GM19463 (cell line): Measurements from ENCODE around the gene GLP1R.

Experiments
- ATAC-seq: cut with Tn5 transposase; IDR thresholded peaks from one replicate; pipeline ENCODE4 v1.9.1; 2021; ENCODE audit warnings: mild to moderate bottlenecking, moderate library complexity; ENCODE audit not compliant: unreplicated experiment

Gene GLP1R

DNA sequence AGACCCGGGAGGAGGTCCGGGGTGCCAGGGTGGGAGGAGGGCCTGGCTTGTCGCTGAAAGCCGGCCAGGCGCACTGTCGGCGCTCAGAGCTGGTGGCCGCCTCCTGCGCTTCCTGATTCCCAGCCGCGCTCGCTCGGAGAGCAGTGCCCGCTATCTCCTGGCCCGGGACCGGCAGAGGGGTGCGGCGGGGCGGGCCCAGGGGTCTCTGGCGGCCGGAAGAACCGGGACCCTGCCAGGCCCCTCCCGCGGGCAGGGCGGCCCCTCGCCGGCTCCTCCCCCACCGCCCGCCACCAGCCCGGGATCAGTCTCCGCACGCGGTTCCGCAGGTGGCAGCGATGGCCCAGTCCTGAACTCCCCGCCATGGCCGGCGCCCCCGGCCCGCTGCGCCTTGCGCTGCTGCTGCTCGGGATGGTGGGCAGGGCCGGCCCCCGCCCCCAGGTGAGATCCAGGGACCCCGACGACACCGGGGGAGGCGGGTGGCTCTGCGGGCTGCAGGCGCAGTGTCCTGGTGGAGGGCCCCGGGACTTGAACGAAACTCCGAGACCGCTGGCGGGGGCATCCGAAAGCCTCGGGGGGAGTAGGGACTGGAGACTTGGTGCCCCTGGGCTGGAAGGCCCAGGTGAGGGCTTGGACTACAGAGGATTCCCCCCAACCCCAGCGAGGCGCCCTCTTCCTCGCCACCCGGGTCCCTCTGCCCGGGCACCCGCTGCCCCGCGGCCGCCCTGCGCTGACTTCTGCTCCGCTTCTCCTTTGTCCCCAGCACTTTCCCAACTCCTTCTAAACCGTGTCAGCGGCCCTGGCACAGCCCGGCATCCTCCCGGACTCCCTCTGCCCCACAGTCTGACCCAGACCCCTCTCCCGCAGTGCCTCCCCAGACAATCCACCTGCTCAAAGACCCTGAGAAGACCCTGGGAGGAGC lies at the start of gene GLP1R:
Gene GLP1R (plus strand): TSS at position 301 of the 919 bp plus-strand sequence. CDS start 60 bp downstream, at position 361.
- no peak for ATAC-seq

DNA sequence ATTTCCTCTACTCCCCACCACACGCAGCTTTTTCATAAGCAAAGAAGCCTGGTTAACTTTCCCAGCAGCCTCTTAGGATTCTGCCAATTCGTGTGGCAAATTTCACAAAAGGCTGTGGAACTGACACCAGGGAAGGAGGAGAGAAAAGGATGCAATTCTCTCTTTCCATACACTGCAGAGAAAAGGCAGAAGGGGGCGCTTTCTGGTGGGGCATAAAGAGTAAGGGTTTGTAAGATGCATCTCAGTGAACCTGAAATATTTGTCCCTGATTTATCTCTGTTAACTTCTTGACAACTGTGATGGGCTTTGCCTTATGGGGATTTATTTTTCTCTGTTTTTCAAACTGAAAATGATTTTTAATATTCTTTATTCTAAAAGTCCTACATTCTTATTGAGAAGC lies 45.5 kb upstream of the GLP1R start:
- ATAC-seq: no peak

DNA sequence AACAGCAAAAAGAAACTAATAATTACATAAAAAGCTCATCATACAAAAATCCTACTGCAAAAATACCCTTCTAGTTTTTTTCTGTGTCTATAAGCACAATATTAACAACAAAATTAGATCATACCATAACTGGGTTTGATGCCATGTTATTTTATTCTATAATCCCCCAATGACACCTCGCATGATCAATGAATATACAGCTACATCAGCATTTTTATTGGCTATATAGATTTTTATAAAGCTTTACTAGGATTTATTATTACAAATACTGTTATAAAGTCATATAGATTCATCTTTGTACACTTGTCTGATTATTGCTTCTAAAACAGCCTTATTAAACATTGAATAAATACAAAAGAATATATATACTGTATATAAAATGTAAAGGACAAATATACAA lies 45.1 kb upstream of the GLP1R start:
- no peak for ATAC-seq

DNA sequence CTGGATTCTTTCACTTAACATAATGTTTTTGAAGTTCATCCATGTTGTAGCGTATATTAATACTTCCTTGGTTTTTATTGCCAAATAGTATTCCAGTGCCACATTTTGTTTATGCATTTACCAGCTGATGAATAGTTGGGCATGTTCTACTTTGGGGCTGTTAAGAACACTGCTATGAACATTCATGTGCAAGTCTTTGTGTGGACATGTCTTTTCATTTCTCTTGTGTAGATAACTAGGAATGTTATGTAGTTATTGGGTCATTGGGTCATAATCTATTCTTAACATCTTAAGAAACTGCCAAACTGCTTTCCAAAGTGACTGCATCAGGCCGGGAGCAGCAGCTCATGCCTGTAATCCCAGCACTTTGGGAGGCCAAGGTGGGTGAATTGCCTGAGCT lies 43.8 kb upstream of the GLP1R start:
- no peak for ATAC-seq

DNA sequence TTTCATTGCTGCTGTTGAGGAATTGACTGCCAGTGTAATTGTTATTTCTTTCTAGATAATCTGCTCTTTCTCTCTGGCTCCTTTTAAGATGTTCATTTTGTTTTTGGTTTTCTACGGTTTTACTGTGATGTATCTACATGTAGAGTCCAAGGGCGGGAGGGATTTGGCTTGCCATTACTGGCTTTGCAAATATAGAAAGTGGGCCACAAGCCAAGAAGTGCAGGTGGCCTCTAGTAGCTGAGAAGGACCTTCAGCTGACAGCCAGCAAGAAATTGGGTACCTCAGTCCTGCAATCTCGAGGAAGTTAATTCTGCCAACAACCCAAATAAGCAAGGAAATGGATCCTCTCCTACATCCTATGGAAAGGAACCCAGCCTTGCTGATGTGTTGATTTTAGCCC lies 42.8 kb upstream of the GLP1R start:
- ATAC-seq: no peak

DNA sequence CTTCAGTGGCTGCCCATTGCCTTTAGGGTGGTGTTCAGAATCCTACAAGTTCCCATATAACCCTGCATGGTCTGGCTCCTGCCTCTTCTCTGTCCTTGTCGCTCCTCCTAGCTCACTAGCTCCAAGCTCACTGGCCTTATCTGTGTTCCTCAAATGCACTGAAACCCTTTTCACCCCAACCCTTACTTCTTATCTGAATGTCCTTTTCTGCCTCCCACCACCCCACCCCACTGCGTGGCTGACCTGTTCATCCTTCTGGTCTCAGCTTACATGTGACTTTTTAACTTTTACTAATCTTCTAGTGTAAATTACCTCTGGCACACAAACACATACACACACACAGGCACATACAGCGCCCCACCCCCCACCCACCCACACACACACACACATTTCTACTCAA lies 41.0 kb upstream of the GLP1R start:
- ATAC-seq: no peak

DNA sequence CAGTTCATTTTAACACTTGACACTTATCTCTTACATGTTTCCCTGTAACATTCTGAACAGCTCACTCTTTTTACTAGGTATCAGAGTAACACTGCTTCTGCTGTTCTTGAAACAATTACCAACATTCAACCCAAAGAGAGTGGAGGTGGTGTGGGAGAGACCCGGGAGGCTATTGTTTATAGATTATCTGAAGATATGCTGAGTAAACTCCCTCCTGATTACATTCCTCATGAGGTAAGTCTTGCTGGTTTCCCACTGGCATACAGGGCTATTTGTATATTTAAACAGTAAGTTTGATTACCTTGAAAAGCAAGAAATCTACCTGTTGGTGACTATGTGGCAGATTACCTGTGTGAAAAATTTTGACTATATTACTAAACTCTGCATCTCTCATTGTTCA lies 39.8 kb upstream of the GLP1R start:
- no peak for ATAC-seq

DNA sequence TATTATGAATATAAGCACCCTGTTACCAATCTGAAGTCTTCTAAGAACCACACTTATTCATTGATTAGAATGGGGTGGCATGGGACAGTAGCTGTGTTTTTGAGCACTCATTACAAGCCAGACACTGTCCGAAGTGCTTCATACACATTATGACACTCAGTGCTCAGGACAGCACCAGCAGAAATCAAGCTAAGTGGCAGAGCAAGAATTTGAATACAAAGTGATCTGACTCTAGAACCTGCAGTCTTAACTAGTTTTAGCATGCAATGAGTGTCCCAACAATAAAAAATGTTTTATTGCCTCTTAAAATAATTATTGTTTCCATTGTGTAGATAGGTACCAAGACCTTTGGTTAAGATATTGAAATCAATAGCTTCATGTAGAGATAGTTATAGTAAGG lies 39.1 kb upstream of the GLP1R start:
- no peak for ATAC-seq

DNA sequence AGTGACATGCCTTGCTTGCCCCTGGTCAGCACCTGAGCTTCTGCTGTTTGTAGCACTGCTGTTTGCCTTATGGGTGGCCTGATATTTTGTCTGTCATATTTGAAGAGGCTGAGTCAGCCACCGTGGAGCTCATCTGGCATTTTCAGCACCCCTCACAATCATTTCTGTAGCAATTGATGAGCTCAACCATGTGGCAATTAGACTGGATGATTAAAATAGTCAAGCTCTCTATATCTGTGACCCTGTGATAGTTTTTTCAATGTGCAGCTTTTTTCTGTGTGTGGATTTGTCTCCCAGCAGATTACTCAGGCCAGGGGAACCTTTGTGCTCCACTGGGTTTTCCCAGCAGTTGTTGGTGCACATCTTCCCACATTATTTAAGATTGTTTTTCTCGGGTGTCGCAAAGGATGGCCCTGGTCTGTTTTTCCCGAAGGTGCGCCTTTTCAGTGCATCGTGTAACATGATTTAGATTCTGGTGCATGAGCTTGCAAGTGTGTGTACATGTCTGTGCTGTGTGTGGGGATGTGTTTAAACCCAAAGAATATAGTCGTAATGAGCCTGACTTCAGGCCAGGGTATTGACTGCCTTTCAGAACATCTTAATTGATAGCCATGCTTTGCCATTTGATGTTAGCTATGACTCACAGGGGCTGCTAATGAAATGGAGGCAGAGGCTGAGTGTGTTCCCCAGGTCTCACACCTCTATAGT lies 31.6 kb upstream of the GLP1R start:
- ATAC-seq: no peak

DNA sequence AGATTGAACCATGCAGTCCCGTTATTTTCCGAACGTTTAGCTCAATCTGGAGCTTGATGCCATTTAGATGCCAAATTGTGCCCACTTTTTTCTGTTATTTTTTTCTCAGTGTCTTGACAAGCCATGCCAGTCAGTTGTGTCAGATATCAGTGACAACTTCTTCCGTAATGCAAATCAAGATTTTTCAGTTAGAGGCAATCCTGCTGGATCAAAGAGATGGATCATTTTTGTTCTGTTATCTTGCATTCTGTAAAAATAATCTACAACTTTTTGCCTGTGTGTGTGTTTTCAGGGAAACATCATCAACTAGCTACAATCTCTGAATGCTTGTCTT lies 31.1 kb upstream of the GLP1R start:
- ATAC-seq: no peak

DNA sequence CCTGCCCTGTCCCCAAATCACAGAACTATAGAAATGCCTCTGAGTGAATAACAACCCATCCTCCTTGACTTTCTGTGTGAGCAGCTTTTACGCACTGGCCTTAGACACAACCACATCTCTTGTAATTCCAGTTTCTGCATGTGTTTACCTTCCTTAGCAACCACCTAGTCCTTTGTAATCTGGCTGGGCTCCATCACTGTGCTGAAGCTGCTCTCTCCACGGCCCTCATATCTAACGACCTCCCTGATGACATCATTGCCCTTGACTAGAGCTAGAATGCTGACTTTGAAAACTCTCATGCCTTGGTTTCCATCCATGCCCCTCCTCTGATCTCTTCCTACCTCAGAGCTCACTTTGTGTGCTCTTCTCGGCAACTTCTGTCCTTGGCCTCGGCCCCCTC lies 30.5 kb upstream of the GLP1R start:
- ATAC-seq: no peak

DNA sequence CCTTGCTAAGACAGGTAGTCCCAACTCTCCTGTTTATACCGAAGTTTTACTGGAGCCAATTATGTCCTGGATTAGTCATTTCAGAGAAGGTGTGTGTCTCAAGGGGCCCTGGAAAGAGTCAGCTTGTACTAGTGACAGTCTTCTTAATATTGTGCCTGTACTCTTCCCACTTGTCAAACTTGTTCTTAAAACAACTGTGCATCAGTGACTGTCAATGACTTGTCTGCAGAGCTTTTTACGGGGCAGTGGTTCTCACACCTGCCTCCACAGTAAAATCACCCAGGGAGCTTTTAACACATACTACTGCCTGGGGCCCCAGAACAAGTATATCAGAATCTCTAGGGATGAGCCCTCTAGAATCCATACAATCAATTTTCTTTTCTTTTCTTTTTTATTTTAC lies 28.4 kb upstream of the GLP1R start:
- no peak for ATAC-seq

DNA sequence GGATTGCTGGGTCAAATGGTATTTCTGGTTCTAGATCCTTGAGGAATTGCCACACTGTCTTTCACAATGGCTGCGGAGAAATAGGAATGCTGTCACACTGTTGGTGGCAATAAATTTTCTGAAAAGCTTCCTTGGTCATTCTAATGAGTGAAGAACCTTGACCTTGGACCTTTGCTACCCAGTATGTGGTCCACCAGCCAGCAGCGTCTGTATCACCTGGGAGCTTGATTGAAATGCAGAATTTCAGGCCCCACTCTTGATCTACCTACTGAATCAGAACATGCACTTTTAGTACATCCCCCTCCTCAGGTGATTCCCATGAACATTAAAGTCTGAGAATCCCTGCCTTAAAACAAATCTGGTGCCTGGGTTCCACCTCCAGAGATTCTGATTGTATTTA lies 27.5 kb upstream of the GLP1R start:
- ATAC-seq: no peak

DNA sequence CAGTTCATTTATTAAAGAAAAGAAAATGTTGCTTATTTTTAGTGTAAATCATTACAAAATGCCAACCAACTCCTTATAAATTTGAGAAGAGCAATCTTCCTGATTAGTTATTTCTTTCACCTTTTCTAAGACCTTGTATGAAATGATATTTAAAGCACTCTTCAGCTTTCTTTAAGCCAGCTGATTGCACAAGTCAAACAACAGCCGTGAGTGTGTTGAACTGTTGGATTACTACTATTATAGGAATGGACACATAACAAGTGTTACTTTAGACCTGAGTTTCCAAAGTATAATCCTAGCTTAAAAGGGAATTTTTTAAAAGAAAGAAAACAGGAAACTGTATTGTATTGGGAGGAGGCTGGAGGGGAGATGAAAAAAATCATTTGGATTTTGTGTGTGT lies 26.8 kb upstream of the GLP1R start:
- no peak for ATAC-seq

DNA sequence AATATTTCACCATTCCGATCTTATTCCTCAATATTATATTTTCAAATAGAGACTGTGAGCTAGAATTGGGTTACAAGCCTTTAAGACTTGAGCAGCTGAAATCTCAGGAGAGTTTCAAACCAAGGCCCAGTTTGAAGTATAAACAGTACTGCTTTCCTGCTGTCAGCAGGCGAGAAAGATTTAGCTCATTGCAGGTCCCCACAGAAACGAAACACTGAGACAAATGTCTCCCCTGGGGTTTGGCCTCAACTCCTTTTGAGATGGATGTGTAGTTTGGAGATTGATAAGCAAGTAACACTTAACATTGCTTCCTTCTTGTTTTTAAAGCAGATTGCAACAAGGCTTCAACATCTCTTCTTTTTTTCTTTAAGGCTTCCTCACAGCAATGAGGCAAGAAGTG lies 22.4 kb upstream of the GLP1R start:
- no peak for ATAC-seq

DNA sequence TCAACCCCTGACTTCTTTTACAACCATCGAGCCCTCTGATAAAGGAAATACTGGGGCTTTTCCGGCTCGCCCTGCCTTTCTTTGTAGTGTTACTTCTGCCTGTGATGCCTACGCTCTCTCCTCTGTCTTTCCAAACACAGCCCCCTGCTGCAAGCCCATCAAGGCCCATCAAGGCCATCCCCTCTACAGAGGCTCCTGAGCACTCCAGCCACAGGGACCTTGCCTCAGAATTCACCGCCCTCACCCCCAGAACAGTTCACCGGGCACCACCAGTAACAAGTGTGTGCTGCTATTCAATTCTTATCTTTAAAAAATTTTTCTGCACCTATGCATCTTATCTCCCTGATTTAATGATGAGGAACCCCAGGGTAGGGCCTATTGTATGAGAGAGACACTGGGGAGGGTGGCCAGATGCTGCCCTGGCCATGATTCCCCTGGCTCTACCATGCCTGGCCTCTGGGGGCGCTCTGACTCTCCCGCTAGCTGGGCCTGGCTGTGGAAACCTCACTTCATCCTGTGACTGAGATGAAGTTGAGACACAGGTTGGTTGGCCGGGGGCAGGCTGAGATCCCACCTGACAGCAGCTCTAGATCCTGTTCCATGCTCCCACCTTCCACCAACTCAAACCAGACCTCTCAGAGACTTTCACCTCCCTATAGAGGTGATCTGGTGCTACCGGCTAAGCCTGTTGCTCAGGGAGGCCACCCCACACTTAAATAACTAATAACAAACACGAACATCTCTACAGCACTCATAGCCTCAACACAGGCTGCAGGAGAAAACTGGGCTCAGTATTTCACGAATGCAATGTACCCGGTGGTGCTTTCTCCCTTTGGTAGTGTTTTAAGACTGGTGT lies 19.2 kb upstream of the GLP1R start:
- ATAC-seq: no peak

DNA sequence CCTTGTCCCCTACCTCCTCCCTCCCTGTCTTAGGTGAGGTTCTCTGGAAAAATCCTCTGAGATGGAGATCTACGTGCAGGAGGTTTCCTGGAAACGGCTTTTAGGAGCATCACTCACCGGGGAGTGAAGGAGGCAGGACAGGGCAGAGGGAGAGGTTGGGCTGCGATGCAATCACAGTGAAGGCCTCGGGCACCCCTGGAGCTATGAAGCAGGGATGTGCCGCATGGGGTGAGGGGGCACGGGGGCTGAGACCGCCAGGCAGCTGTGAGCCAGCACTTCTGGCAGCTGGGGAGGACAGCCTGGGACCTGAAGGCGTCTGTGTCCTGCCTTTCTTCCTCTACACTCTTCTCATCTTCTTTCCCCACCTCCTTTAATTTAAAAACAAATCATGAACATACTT lies 12.9 kb upstream of the GLP1R start:
- no peak for ATAC-seq

DNA sequence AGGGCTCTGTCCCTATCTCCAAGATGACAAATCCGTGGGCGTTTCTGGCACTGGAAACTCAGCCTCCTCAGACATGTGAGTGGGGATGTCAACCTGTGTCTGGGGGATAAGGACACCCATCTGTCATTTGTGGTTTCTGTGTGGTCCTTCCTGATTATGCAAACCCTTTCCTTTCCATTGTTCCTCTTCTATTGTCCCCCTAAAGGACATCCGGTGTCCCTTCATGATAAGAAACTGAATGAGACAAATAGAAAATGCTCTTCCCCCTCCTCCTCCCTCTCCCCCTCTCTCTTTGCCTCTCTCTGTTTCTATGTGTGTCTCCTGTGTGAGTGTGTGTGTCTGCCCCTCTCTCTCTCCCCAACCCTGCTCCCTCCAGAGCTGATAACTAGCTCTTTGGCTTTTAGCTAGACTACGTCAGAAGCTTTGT lies 11.5 kb upstream of the GLP1R start:
- no peak for ATAC-seq

DNA sequence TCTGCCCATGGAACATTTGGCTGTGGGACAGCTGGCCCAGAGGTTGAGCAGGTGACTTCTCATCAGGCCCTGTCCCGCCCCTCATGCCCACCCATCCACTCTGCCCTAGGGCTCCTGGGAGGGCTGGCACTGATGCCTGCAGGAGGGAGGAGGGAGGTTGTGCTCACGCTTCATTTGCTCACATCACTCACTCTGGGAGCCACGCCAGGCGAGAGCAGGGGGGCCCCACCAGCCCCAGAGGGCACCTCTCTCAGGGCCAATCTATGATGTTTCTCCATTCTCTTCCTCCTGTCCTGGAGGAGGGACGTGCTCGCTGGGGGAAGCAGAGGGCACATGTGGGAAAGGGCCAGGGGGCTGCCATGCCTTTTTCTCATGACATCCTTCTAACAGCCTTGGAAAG lies 10.9 kb upstream of the GLP1R start:
- no peak for ATAC-seq

DNA sequence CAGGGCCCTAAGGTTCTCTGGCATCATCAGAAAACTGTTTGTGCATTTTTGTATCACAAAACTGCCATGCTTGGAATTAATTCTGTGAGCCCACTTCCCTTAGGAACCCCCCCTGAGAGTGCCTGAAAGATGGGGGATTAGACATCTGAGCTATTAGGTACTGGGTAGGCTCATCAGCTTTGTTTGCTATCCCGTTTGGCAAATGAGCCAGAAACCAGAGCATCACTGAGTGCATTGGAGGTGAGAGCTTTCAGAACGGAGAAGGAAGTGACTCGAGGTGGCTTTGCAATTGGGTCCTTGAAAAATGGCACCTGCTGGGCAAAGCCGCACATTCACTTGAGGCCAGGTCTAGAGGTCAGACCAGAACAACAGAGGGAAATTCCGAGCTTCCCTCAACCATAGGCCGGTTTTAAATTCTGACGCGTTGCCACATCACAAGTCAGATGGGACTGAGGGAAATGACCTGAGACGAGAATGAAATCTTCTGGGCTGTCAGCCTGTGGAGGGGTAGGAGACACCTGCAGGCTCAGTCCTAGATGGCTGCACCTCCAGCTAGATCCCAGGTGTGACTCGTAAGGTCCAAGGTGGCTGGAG lies 8.4 kb upstream of the GLP1R start:
- ATAC-seq: no peak

DNA sequence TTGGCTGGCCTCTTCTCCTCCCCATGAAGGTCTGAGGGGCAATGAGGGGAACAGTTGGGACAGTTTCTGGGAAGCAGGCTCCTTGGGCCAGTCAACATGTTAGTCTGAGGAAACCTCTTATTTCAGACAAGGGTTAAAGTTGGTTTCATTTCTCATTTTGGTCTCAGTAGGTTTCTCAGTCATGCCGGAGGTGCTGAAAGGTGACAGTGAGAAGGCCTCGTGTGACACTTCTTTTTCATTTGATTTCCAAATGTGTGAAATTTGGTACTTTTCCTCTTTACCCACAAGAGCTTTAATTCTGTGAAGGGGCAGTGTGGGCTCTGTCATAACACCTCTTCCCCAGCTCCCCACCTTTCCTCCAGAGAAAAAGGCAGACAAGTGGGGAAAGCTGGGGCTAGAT lies 7.5 kb upstream of the GLP1R start:
- no peak for ATAC-seq
